HepG2 (cell line): Measurements from ENCODE around the gene BRCA1. TPM values are rescaled to one million over a fixed set of nuclear protein-coding genes. Genes with fewer than 3 reads are reported as not detected.

Experiments used
- BORCS8-MEF2B ChIP-seq: sonication (generic); formaldehyde crosslinking; IDR thresholded peaks from 2 replicates; pipeline ENCODE4 v1.8.0; 2022; ENCODE audit warnings: mild to moderate bottlenecking, missing genetic modification reagents
- DMAP1 ChIP-seq: IDR thresholded peaks from 2 replicates; pipeline ENCODE4 v1.6.1; 2016
- GLI4 ChIP-seq: sonication (generic); formaldehyde crosslinking; IDR thresholded peaks from 2 replicates; pipeline ENCODE4 v1.5.1; 2020; ENCODE audit warnings: missing genetic modification reagents, mild to moderate bottlenecking, moderate library complexity, borderline replicate concordance
- HDAC1 ChIP-seq: sonication (generic); formaldehyde crosslinking; IDR thresholded peaks from 2 replicates; pipeline ENCODE4 v1.5.1; 2020; ENCODE audit warnings: mild to moderate bottlenecking, missing genetic modification reagents
- HMG20B ChIP-seq: conservative IDR thresholded peaks from 2 replicates; pipeline ENCODE4 v1.6.1; 2016; ENCODE audit warnings: missing genetic modification reagents, missing compliant biosample characterization
- LCORL ChIP-seq, 2 experiments: fragments of 450-650 bp in 1 of 2; sonication (generic) in 1 of 2; formaldehyde crosslinking in 1 of 2; IDR thresholded peaks; 2 replicates each; pipeline versions ENCODE4 v1.5.0 to v1.6.1; 2017 to 2020; ENCODE audit warnings: antibody characterized with exemption in 1 of 2, missing genetic modification reagents in 1 of 2
- MEF2D ChIP-seq: sonication (generic); formaldehyde crosslinking; IDR thresholded peaks from 2 replicates; pipeline ENCODE4 v1.5.1; 2020; ENCODE audit warnings: mild to moderate bottlenecking, missing genetic modification reagents
- MXD4 ChIP-seq: IDR thresholded peaks from 2 replicates; pipeline ENCODE4 v1.6.1; 2016; ENCODE audit warnings: mild to moderate bottlenecking, missing biosample characterization, missing genetic modification reagents
- NFKB2 ChIP-seq: sonication (generic); formaldehyde crosslinking; IDR thresholded peaks from 2 replicates; pipeline ENCODE4 v1.4.0; 2020; ENCODE audit warnings: missing genetic modification reagents, borderline replicate concordance
- NKX3-1 ChIP-seq: sonication (generic); formaldehyde crosslinking; IDR thresholded peaks from 2 replicates; pipeline ENCODE4 v1.5.0; 2020; ENCODE audit warnings: missing genetic modification reagents
- POLR2A ChIP-seq, 2 experiments: IDR thresholded peaks; 2 replicates each; pipeline ENCODE4 v1.6.1; 2011; ENCODE audit warnings: low read depth in 2 of 2, low read length in 2 of 2, mild to moderate bottlenecking in 1 of 2, moderate library complexity in 1 of 2; ENCODE audit not compliant: insufficient read depth in 1 of 2
- RAD51 ChIP-seq: fragments of 450-650 bp; IDR thresholded peaks from 2 replicates; pipeline ENCODE4 v1.6.1; 2016; ENCODE audit warnings: borderline replicate concordance
- RXRA ChIP-seq: sonication (generic); formaldehyde crosslinking; IDR thresholded peaks from 2 replicates; pipeline ENCODE4 v1.5.1; 2020; ENCODE audit warnings: missing genetic modification reagents
- ZNF121 ChIP-seq: sonication (generic); formaldehyde crosslinking; IDR thresholded peaks from 2 replicates; pipeline ENCODE4 v1.5.0; 2020; ENCODE audit warnings: mild to moderate bottlenecking, missing genetic modification reagents
- ZNF143 ChIP-seq: sonication (generic); formaldehyde crosslinking; IDR thresholded peaks from 2 replicates; pipeline ENCODE4 v1.4.0; 2020; ENCODE audit warnings: missing genetic modification reagents
- ZNF510 ChIP-seq: sonication (generic); formaldehyde crosslinking; IDR thresholded peaks from 2 replicates; pipeline ENCODE4 v1.4.0; 2020; ENCODE audit warnings: low read depth, mild to moderate bottlenecking, missing genetic modification reagents
- ZNF549 ChIP-seq: sonication (generic); formaldehyde crosslinking; IDR thresholded peaks from 2 replicates; pipeline ENCODE4 v1.5.0; 2020; ENCODE audit warnings: missing genetic modification reagents
- ZNF569 ChIP-seq: sonication (generic); formaldehyde crosslinking; IDR thresholded peaks from 2 replicates; pipeline ENCODE4 v1.5.0; 2020; ENCODE audit warnings: mild to moderate bottlenecking, missing genetic modification reagents, moderate library complexity, borderline replicate concordance
- ZNF816 ChIP-seq: sonication (generic); formaldehyde crosslinking; IDR thresholded peaks from 2 replicates; pipeline ENCODE4 v1.8.0; 2022; ENCODE audit warnings: missing genetic modification reagents, mild to moderate bottlenecking, borderline replicate concordance
- polyA plus RNA-seq, 8 experiments: library from polyadenylated mRNA; depleted of rRNA in 3 of 8; stranded (reverse) in 7 of 8; unstranded in 1 of 8; fragments of >200 nt; fragmentation: Illumina TruSeq in 4 of 8; extraction: Trizol in 4 of 8; gene quantifications; 2 replicates each; pipeline versions ENCODE4 v1.2.1 to v1.2.3, GENCODE V29; 2011 to 2016; ENCODE audit warnings: low read depth in 4 of 8, missing spikeins in 1 of 8, mixed read lengths in 1 of 8; ENCODE audit not compliant: insufficient read depth in 1 of 8
- total RNA-seq, 5 experiments: library from RNA; depleted of rRNA; stranded (reverse); fragments of >200 nt; fragmentation: Illumina TruSeq; extraction: Trizol; gene quantifications; 2 replicates each; pipeline ENCODE4 v1.2.3, GENCODE V29; 2016; ENCODE audit warnings: low read depth in 1 of 5
- TF ChIP-seq, protein P1 (sequence below): sonication (generic); formaldehyde crosslinking; IDR thresholded peaks from 2 replicates; pipeline ENCODE4 v1.5.0; 2020; ENCODE audit warnings: mild to moderate bottlenecking, missing genetic modification reagents, borderline replicate concordance
- TF ChIP-seq, protein P2 (sequence below): IDR thresholded peaks from 2 replicates; pipeline ENCODE4 v1.6.1; 2016; ENCODE audit warnings: low read depth
- TF ChIP-seq, protein P3 (sequence below), 2 experiments: sonication (generic) in 1 of 2; formaldehyde crosslinking in 1 of 2; IDR thresholded peaks; 2 replicates each; pipeline versions ENCODE4 v1.6.1 to v1.9.0; 2014 to 2022; ENCODE audit warnings: antibody characterized with exemption in 1 of 2, borderline replicate concordance in 1 of 2, inconsistent platforms in 1 of 2, low read depth in 1 of 2, missing genetic modification reagents in 1 of 2
- TF ChIP-seq, protein P4 (sequence below): sonication (generic); formaldehyde crosslinking; IDR thresholded peaks from 2 replicates; pipeline ENCODE4 v1.4.0; 2020; ENCODE audit warnings: missing genetic modification reagents

Gene BRCA1
- total and polyA plus RNA-seq, 2 of the 13 experiments (the other 11 are each of a cell fraction or from before 2014, with no cell fraction given): 13.3 to 37.5 TPM

DNA sequence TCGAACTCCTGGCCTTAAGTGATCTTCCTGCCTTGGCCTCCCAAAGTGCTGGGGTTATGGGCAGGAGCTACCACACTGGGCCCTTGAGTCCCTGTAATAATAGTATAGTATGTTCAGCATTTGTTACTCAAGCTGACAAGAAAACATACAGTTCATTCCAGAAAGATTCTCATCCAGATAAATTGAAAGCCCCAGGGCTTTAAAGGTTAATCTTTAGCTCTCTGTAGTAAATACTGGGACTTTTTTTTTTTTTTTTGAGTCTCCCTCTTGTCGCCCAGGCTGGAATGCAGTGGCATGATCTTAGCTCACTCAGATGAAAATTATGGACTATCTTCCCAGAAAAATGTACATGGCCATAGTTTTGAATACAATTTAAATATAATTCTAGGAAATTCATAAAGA lies 11.0 kb downstream of the BRCA1 start (continued):
- TF ChIP-seq NKX3-1 (no peak), MEF2D (CRISPR knock-in tag) (no peak), ZNF549 (CRISPR knock-in tag) (no peak), ZNF510 (no peak), HMG20B (CRISPR knock-in tag) (0 out of 2 replicates have a peak, but pooled peaks have one; percentile 31), MXD4 (CRISPR knock-in tag) (no peak), RAD51 (no peak), ZNF121 (CRISPR knock-in tag) (no peak), ZNF143 (CRISPR knock-in tag) (no peak), HDAC1 (CRISPR knock-in tag) (peak; percentile 22; the same call in 1 of the 2 replicates), DMAP1 (CRISPR knock-in tag) (no peak), GLI4 (CRISPR knock-in tag) (no peak), ZNF569 (CRISPR knock-in tag) (no peak), LCORL (IDR thresholded peaks at IDR 0.05) (no peak), LCORL (CRISPR knock-in tag; IDR thresholded peaks at IDR 0.05) (0 out of 2 replicates have a peak, but pooled peaks have one; percentile 8), BORCS8-MEF2B (CRISPR knock-in tag) (no peak), POLR2A (IDR thresholded peaks at IDR 0.05; ENCODE audit: insufficient read depth in 1 of 2, low read depth in 2 of 2, low read length in 2 of 2) (no peak), NFKB2 (CRISPR knock-in tag) (no peak), ZNF816 (CRISPR knock-in tag) (peak; percentile 53; the same call in 1 of the 2 replicates), RXRA (CRISPR knock-in tag) (no peak)
- TF ChIP-seq, protein P1, sequence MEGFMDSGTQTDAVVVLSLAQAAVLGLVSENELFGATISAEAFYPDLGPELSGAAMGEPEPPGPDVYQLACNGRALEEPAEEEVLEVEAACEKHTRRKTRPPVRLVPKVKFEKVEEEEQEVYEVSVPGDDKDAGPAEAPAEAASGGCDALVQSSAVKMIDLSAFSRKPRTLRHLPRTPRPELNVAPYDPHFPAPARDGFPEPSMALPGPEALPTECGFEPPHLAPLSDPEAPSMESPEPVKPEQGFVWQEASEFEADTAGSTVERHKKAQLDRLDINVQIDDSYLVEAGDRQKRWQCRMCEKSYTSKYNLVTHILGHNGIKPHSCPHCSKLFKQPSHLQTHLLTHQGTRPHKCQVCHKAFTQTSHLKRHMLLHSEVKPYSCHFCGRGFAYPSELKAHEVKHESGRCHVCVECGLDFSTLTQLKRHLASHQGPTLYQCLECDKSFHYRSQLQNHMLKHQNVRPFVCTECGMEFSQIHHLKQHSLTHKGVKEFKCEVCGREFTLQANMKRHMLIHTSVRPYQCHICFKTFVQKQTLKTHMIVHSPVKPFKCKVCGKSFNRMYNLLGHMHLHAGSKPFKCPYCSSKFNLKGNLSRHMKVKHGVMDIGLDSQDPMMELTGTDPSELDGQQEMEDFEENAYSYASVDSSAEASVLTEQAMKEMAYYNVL (CRISPR knock-in tag): no peak
- TF ChIP-seq, protein P2, sequence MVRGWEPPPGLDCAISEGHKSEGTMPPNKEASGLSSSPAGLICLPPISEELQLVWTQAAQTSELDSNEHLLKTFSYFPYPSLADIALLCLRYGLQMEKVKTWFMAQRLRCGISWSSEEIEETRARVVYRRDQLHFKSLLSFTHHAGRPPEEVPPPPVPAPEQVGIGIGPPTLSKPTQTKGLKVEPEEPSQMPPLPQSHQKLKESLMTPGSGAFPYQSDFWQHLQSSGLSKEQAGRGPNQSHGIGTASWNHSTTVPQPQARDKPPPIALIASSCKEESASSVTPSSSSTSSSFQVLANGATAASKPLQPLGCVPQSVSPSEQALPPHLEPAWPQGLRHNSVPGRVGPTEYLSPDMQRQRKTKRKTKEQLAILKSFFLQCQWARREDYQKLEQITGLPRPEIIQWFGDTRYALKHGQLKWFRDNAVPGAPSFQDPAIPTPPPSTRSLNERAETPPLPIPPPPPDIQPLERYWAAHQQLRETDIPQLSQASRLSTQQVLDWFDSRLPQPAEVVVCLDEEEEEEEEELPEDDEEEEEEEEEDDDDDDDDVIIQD: no peak
- TF ChIP-seq, protein P3, sequence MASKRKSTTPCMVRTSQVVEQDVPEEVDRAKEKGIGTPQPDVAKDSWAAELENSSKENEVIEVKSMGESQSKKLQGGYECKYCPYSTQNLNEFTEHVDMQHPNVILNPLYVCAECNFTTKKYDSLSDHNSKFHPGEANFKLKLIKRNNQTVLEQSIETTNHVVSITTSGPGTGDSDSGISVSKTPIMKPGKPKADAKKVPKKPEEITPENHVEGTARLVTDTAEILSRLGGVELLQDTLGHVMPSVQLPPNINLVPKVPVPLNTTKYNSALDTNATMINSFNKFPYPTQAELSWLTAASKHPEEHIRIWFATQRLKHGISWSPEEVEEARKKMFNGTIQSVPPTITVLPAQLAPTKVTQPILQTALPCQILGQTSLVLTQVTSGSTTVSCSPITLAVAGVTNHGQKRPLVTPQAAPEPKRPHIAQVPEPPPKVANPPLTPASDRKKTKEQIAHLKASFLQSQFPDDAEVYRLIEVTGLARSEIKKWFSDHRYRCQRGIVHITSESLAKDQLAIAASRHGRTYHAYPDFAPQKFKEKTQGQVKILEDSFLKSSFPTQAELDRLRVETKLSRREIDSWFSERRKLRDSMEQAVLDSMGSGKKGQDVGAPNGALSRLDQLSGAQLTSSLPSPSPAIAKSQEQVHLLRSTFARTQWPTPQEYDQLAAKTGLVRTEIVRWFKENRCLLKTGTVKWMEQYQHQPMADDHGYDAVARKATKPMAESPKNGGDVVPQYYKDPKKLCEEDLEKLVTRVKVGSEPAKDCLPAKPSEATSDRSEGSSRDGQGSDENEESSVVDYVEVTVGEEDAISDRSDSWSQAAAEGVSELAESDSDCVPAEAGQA (IDR thresholded peaks at IDR 0.05; ENCODE audit: low read depth): no peak
- TF ChIP-seq, protein P3 (CRISPR knock-in tag; IDR thresholded peaks at IDR 0.05; ENCODE audit: borderline replicate concordance): no peak
- TF ChIP-seq, protein P4, sequence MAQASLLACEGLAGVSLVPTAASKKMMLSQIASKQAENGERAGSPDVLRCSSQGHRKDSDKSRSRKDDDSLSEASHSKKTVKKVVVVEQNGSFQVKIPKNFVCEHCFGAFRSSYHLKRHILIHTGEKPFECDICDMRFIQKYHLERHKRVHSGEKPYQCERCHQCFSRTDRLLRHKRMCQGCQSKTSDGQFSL: no peak
